B cell (primary cell): ENCODE data around the gene FTCD.

Source experiments
- CTCF ChIP-seq: fragments of 200-600 bp; IDR thresholded peaks from one replicate; pipeline ENCODE4 v1.8.0; 2022; ENCODE audit warnings: antibody characterized with exemption, mild to moderate bottlenecking
- EZH2 ChIP-seq: IDR thresholded peaks from 2 replicates; pipeline ENCODE4 v1.6.1; 2012; ENCODE audit warnings: borderline replicate concordance, low read depth, mild to moderate bottlenecking, moderate library complexity, low read length; ENCODE audit not compliant: insufficient read depth, poor library complexity, severe bottlenecking

- TF ChIP-seq CTCF (no peak), EZH2 (no peak)
Measured at GRCh38 chr21:46171996-46172862, 16.9 kb upstream of the FTCD start.
